Measurements from ENCODE around the gene PARP3. TPM values are rescaled to one million over a fixed set of nuclear protein-coding genes. Genes with fewer than 3 reads are reported as not detected.

PARP3 gene
- total RNA-seq, 1 experiment from 2014 or later: 17.5 TPM

GRCh38 chr3:51927061-51927977 is 14.8 kb upstream of the PARP3 start (continued):
- TF ChIP-seq CEBPB (IDR thresholded peaks at IDR 0.05; ENCODE audit: low read depth): no peak

- H2AFZ ChIP-seq (ENCODE audit: low read depth, low read length, poor library complexity, severe bottlenecking): no peak overlapping the region
- POLR2A ChIA-PET: no interaction called here
Measured at GRCh38 chr3:51928438-51928837, 13.7 kb upstream of the PARP3 start.

More at GRCh38 chr3:51928438-51928837, 13.7 kb upstream of the PARP3 start:
- no peak overlapping the region for H3K4me3 ChIP-seq (replicated peaks in 1 of 2; ENCODE audit: low read depth in 1 of 2, low read length in 2 of 2)
- peaks cover 6 to 9% of the 10 kb centered on the region in 2 experiments; a peak in 3 of 4 replicates for H3K36me3 ChIP-seq (ENCODE audit: control insufficient read depth in 1 of 2, insufficient read depth in 2 of 2, low read length in 2 of 2)
- H3K79me2 ChIP-seq (ENCODE audit: insufficient read depth, low read length): no peaks in the 10 kb centered on the region
- RAD21 ChIA-PET (ENCODE audit: low non-redundant PET in 1 of 2, low total read pairs in 2 of 2, uncharacterized antibody in 2 of 2, unreplicated experiment in 2 of 2): no interaction called here
- H3K9ac ChIP-seq (ENCODE audit: low read length): no peak overlapping the region
- H3K27ac ChIP-seq (ENCODE audit: low read depth, low read length): no peak overlapping the region
- no peaks in the 10 kb centered on the region for H3K27me3 ChIP-seq (ENCODE audit: insufficient read depth, low read length)
- CTCF ChIA-PET: no interaction called here
- DNase-seq (ENCODE audit: low read depth, low spot score) (no peak), ATAC-seq (no peak)
- BruUV-seq (replicated peaks): no TSS peak
- H3K4me1 ChIP-seq (ENCODE audit: control insufficient read depth in 1 of 2, insufficient read depth in 2 of 2, low read length in 2 of 2): no peaks in the 10 kb centered on the region
- no peak for TF ChIP-seq ZBTB33 (IDR thresholded peaks at IDR 0.05; ENCODE audit: extremely low read depth, insufficient replicate concordance, low read length)
- no peak for TF ChIP-seq EGR1 (IDR thresholded peaks at IDR 0.05; ENCODE audit: low read depth)
- TF ChIP-seq SRF (IDR thresholded peaks at IDR 0.05; ENCODE audit: low read depth): no peak
- no peak for TF ChIP-seq REST (IDR thresholded peaks at IDR 0.05; ENCODE audit: low read depth)
- no peak for TF ChIP-seq FOSL1 (IDR thresholded peaks at IDR 0.05; ENCODE audit: low read depth)
- H3K9me2 ChIP-seq (ENCODE audit: insufficient read depth): no peaks in the 10 kb centered on the region
- H3K9me3 ChIP-seq (ENCODE audit: control insufficient read depth in 1 of 2, insufficient read depth in 1 of 2, low read depth in 1 of 2, low read length in 2 of 2): no peaks in the 10 kb centered on the region
- no peaks in the 10 kb centered on the region for H4K20me1 ChIP-seq (ENCODE audit: insufficient read depth)
- H3K4me2 ChIP-seq (ENCODE audit: low read length): no peak overlapping the region
- intact Hi-C loops (cut with micrococcal nuclease): no loop called here
